CD4-positive, alpha-beta T cell treated with Interleukin-6 for 4 hours (primary cell): Measurements from ENCODE around the gene PDE4A.
"Not testable (repeated sequence)": the region's sequence is repeated elsewhere in the genome, so short reads cannot be mapped to it uniquely, and the experiment has no call there.

Experiments used
- DNase-seq: peaks from one replicate; pipeline ENCODE4 v3.0.0-alpha.2; 2020; ENCODE audit warnings: mixed read lengths

The PDE4A gene

DNA sequence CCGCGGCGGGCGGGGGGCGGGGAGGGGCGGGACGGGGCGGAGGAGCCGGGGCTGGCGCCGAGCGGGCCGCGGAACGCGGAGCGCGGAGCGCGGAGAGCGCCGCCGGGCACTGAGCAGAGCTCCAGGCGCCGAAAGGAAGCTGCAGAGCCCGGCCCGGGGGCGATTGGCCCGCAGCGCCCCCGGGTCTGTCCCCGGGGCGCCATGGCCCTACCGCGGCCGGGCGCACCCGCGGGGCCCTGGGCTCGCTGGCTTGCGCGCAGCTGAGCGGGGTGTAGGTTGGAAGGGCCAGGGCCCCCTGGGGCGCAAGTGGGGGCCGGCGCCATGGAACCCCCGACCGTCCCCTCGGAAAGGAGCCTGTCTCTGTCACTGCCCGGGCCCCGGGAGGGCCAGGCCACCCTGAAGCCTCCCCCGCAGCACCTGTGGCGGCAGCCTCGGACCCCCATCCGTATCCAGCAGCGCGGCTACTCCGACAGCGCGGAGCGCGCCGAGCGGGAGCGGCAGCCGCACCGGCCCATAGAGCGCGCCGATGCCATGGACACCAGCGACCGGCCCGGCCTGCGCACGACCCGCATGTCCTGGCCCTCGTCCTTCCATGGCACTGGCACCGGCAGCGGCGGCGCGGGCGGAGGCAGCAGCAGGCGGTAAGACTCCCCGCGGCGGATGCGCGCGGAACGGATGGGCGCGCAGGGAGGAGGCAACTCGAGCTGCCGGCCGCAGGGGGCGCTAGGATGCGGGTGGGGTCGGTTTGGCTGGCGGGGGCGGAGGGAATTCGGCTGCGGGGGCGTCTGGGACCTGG, at the start of gene PDE4A:
TSS of gene PDE4A (plus strand) at position 95 of the 796 bp plus-strand sequence. CDS start at position 322, 227 bp downstream.
- DNase-seq, result peak; percentile 43

DNA sequence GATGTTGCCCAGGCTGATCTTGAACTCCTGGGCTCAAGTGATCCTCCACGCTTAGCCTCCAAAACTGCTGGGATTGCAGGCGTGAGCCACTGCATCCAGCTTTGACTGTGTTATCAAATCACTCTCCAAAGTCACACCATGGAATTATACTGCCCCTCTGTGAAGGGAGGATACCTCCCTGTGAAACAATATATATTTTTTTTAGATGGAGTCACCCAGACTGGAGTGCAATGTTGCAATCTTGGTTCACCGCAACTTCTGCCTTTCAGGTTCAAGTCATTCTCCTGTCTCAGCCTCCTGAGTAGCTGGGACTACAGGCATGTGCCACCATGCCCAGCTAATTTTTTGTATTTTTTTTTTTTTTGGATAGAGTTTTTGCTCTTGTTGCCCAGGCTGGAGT, 47.6 kb upstream of the PDE4A start:
- DNase-seq, result no peak

DNA sequence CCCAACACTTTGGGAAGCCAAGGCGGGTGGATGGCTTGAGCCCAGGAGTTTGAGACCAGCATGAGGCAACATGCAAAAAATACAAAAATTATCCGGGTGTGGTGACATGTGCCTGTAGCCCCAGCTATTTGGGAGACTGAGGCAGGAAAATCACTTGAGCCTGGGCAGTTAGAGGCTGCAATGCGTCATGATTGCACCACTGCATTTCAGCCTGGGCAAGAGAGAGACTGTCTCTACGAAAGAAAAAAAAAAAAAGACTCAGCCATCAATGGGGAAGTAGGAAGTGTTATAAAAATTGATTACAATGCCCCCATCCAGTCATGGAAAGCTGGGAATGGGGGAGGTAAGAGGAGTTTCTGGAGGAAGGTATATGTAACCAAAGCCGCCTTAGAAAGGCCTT, 45.4 kb upstream of the PDE4A start:
- DNase-seq, result no peak

DNA sequence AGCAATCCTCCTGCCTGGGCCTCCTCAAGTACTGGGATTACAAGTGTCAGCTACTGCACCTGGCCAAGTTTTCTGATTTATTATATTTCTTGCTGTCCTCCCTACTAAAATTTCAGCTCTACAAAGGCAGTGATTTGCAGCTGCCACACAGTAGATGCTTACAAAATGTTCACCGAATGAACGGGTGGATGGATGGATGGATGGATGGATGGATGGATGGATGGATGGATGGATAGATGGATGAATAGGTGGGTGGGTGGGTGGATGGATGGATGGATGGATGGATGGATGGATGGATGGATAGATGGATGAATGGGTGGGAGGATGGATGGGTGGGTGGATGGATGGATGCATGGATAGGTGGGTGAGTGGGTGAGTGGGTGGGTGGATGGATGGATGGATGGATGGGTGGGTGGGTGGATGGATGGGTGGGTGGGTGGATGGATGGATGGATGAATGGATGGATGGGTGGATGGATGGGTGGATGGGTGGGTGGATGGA, 43.1 kb upstream of the PDE4A start:
- not testable (repeated sequence) for DNase-seq

DNA sequence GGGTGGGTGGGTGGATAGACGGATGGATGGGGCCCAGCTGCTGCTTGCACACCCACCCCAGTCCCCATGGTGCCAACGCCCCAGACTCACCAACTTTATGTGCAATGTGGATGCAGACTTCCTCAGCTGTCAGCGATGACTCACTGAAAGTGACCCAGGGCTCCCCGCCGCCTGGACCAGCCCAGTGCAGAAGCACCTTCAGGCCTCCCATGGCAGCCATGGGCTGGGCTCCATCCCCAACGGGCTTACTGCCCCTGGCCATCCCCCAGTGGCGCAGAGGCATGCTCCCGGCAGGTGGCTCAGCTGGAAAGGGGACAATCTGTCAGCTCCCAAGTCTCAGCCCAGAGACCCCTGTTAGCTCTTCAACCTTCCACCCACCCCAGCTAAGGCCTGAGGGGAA, 42.2 kb upstream of the PDE4A start:
- DNase-seq, result no peak

DNA sequence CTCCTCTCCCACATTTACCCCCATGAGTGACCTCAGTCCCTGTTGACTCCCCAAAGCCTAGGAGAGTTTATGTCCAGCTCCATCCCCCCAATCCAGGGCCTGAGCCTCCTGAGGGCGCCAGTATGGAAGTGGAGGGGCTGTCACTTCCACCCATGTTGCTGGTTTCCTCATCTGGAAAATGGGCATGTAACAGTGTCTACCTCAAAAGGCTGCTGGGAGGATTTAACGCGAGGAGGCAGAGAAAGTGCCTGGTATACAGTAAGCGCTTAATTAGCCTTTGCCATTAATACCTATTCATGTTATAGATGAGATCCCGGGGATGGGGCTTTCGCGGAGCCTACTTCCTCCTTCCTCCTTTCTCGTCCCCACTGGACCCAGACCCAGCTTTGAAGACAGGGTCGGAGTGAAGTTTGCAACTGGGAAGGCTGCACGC, 40.4 kb upstream of the PDE4A start:
- no peak for DNase-seq

DNA sequence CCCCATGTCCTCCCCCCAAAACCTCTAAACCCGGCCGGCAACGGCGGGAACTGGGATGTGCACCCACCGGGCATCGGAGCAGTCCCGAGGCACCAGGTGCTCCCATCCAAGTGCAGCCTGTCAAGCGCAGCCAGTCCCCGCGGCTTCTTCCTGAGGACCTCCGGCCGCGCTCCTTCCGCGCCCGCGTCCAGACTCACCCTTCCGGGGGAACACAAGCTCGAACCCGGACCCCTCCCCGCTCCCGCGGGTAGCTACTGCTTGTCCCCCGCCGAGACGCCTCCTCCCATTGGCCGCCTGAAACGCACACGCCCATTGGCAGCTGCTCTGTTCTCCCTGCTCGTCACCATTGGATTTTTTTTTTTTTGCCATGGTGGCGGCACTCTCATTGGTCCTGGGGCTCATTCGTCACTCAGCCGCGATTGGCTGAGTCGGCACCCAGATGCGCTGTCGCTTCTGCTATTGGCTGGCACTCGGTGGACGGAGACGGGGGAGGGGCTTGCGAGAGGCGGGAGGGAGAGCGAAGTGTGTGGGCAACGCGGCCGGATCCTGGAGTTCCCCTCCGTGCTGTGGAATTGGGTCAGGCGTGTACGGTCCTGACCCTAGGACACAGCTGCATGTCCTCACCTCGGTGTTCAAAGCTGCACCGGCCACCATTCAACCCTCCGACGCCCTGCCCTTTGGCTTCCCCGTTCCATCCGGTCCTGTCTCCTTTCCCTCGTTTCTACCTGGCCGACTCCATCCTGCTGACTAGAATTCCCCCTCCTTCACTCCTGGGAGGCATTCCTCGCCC, 39.8 kb upstream of the PDE4A start, which contains the start of gene TYK2:
TSS of gene TYK2 (minus strand) at position 260 of the 790 bp plus-strand sequence. CDS start 2,166 bp downstream, outside the sequence.
- DNase-seq, result peak; percentile 94

DNA sequence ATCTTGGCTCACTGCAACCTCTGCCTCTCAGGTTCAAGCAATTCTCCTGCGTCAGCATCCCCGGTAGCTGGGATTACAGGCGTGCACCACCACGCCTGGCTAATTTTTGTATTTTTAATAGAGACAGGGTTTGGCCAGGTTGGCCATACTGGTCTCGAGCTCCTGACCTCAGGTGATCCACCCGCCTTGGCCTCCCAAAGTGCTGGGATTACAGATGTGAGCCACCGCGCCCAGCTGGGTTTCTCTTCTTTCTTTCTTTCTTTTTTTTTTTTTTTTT, 37.2 kb upstream of the PDE4A start:
- not testable (repeated sequence) for DNase-seq

DNA sequence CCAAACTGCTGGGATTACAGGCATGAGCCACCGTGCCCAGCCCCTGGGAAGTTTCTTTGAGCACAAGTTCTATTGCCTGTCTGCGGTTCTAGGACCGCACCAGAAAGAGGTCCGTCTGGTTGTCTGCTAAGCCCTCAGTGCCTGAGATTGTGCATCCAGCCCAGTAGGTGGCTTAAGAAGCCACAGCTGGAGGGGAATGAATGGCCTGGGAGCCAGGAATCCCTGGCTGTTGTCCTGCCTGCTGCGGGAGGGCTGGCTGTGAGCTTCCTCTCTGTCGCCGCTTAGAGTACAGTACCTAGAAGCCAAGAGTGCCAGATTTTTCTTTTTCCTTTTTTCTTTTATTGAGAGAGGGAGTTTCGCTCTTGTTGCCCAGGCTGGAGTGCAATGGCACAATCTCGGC, 35.8 kb upstream of the PDE4A start:
- no peak for DNase-seq

DNA sequence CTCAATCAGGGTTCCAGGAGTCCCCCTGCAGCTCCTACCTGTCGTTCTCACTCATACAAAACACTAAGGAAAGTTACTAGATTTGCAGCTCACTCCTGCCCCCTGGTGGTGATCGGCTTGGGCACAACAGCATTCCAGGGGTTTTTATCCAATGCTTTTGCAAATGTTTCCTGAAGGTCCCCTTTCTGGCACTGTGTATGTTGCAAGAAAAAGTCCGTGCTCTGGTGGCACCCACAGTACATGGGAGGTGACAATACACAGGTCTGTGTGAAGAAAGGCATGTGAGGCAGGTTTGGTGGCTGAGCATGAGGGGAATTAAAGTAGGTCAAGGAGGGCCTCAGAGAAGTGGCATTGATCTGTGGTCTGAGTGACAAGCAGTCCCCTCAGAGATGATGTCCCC, 31.4 kb upstream of the PDE4A start:
- DNase-seq, result peak; percentile 91

DNA sequence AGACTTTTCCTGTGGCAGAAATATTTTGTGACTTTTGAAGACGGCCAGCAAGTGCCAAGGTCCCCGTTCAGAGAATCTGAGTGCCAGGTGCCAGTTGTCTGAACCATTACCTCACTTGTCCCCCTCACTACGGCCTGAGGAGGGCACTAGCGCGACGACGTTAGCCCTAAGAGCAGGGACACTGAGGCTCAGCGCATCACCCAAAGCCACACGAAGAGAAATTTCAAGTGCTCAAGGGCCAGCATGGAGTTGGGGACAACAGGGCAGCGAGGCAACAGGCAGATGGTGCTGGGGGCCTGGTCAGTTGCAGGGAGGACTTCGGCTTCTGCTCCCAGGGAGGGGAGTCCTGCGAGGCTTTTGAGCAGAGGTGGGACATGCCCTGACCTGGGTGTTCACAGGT, 30.5 kb upstream of the PDE4A start:
- DNase-seq, result no peak

DNA sequence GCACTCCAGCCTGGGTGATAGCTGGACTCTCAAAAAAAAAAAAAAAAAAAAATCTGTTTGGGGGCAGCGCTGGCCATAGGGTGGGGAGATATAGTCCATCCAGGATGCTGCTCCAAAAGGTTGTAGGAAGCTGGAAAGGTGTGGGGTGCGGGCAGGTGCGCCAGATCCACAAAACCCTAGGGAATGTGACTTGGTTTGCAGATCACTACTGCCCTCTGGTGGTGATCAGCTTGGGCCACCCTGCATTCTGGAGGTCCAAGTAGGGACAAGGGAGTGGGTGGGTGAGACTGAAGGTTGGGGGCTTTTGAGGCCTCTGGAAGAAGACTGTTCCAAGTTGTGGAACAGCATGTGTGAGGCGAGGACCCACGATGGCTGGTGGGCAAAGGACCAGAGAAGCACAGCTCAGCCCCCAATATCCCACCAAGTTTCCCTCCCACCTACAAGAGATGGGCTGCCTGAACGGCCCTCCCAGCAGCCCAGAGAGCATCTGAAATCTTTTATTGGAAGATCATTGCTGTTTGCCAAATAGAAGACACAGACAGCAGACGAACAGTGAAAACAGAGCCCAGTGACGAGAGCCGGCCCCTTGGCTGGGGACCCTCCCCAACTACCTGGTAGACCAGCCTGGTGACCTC, 29.6 kb upstream of the PDE4A start:
- peak; percentile 81 for DNase-seq

DNA sequence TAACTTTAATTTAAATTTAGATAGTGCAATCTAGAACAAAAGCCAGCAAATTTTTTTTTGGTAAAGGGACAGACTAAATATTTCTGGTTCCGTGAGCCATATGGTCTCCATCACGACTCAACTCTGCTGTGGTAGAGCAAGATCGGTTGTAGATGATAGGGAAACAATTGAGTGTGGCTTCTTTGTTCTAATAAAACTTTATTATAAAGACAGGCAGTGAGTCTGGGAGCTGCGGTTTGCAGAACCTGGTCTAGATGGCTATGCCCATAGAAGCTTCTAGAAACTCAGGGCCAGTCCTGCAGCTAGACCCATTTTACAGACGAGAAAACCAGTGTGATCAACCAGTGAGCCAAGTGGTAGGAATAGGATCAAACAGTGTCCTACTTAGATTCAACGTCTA, 28.2 kb upstream of the PDE4A start:
- DNase-seq, result no peak

DNA sequence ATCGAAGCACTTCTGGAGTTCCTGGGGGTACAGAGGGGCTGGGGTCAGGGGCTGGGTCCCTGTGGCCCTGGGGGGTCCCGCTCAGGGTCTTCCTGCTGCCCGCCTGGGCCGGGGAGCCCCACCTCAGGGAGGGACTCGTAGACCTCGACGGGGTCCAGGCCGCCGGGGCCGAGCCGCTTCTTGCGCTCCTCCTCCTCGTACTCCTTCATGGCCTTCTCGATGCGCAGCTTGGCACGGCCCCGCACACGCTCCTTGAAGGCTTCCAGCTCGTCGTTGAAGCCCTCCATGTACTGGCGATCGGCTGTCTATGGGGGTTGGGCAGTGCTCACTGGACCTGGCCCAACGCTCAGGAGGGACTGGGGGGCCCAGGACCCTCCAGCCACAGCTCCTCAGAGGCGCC, 27.2 kb upstream of the PDE4A start:
- DNase-seq, result no peak

DNA sequence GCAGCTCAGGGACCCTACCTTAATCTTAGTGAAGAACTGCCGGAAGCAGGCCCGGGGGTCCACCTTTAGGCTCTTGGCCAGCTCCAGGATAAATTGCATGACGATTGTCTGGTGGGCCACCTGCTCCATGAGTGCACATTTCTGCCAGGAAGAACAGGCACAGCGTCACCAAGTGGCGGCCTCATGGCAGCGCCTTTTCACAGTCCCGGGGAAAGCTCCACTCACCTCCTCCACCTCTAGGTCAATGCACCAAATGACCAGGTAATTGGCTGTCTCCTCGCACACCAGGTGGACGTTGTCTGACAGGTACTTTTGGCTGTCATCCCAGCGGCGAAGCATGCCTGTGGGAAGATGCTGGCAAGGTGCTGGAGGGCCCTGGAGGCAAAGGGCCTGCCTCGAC, 25.3 kb upstream of the PDE4A start:
- DNase-seq, result no peak

DNA sequence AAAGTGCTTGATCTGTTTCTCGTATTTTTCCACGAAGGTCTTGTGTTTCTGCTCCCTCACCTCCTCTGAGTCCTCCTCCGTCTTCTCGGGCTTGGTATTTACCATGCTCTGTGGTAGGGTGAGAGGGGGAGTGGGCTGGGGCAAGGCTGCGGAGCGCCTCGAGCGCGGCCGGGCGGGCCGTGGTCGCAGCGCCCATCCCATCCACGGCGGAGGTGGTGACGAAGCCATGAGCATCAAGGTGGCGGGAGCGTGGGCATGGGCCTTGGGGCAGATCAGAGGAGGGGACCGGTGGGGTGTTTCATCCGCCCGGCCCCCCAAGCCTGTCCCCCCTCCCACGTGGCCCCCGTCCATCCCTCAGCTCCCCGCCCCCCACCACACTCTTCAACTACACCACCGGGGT, 24.9 kb upstream of the PDE4A start:
- no peak for DNase-seq

DNA sequence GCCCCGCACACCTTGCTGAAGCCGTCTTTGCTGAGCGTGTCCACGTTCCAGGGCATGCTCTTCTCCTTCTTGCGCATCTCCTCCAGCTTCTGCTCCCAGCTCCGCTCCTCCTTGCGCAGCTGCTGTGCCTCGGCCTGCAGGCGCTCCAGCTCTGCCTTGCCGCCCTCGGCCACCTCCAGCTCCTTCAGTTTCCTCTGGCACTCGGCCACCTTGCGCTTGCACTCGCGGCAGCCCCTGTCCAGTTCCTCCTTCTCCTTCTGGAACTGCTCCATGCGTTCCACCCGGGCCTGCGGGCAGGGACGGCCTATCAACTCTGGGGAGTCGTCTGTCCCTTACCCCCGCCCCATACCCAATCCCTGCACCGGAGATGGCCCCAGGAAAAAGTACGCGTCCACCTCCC, 24.4 kb upstream of the PDE4A start:
- no peak for DNase-seq

DNA sequence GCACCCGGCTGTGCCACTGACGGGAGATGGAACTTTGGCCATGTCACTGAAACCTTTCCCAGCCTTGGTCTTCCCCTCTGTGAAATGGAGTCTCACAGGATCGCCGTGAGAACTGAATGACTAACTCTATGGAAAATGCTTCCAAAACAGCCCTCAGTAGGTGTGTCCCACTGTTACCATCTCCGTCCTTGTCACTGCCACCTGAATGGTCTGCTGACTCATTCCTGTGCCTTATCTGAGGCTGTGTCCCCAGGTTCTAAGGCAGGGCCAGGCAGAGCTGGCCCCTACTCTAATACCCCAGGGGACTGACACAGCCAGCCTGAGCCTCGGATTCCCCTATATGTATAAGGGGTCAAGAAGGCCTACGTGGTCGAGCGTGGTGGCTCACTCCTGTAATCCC, 21.5 kb upstream of the PDE4A start:
- no peak for DNase-seq

DNA sequence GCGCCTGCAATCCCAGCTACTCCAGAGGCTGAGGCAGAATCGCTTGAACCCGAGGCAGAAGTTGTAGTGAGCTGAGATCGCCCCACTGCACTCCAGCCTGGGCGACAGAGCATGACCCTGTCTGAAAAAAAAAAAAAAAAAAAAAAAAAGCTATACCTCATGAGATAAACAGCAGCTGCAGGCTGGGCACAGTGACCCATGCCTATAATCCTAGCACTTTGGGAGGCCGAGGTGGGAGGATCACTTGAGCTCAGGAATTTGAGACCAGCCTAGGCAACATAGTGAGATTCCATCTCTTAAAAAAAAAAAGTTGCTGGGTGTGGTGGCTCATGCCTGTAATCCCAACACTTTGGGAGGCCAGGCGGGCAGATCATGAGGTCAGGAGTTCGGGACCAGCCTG, 21.0 kb upstream of the PDE4A start:
- DNase-seq, result not testable (repeated sequence)

DNA sequence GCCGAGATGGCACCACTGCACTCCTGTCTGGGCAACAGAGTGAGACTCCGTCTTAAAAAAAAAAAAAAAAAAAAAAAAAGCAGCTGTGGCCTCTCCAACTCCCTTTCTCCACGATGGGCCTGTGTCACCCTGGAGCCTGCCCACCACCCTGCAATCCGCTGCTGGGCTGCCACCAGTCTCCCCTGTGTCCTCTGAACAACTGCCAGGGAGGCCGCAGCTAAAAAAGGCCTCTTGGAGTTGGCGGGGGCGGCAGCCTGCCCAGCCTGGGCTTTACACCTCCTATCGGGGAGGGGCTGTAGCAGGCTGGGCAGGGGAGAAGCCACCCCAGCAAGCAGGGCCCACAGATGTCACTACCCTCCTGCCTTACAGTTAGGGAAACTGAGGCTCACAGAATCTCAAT, 20.5 kb upstream of the PDE4A start:
- DNase-seq, result no peak

DNA sequence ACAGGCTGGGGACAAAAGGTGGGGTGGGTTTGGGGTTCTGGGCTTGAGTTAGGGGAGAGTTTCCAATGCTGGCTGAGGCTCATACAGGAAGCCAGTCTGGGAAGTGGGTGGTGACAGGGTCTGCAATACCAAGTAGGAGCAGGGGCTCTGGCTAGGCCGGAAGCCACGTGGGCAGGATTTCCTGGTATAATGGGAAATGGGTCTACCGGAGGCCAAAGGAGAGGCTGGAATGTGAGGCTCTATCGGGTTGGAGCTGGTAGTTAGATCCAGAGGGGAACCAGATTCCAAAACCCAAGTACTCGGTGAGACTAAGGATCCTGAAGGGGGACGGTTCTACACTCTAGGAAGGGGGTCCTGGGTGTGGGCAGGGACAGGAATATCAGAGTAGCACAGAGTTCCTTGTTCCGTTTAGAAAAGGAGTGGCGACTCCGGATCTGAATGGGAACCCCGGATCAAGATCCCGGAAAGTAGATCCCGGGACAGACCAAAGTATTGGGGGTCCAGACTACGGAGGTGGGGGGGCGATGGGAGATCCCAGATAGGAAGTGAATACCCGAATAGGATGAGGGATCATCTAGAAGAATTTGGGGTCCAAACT, 17.8 kb upstream of the PDE4A start:
- no peak for DNase-seq

DNA sequence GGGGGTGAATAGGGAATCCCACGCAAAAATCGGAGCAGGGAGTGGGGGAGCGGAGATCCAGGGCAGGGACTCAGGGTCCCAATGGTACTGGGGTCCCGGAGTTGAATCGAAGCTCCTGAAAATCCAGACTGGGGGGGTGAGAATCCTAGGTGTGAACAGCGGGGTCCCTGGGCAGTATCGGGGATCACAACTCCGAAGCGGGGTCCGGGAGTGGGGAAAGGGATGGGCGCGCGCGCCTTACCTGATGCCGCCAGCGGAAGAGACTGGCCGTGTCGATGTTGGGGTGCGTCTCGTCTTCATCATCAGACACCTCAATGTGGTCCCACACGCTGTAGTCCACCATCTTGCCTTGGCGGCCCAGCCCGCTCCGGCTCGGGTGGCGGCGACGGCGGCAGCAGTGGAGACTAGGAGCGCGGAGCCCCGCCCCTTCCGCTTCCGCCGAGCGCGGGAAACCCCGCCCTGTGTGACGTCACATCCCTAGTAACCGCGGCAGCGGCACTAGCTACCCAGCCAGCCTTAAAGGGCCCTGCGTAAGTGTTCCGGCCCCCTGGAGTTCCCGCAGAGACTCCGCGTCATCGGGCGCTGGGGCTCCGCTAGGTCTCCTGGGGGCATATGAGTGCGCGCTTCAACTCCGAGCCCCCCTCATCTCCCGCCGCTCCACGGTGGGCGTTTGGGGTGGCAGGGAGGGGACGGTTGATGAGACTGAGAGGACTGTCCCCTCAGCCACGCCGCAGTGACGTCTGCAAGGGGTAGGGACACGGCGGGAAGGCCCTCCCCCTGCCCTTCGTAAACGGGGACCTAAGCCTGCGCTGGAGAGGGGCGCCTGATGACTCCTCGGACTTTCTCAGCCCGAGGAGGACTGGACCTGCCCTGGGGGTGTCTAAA, 17.0 kb upstream of the PDE4A start, which contains the start of gene CDC37:
TSS of gene CDC37 (minus strand) at position 406 of the 885 bp plus-strand sequence. CDS start at position 343, 63 bp downstream.
- DNase-seq, result peak; percentile 97
